ENCODE results near the gene GRWD1.
A peak's percentile ranks its signal among the peaks of the same experiment; 100 is the strongest.

The GRWD1 gene

DNA sequence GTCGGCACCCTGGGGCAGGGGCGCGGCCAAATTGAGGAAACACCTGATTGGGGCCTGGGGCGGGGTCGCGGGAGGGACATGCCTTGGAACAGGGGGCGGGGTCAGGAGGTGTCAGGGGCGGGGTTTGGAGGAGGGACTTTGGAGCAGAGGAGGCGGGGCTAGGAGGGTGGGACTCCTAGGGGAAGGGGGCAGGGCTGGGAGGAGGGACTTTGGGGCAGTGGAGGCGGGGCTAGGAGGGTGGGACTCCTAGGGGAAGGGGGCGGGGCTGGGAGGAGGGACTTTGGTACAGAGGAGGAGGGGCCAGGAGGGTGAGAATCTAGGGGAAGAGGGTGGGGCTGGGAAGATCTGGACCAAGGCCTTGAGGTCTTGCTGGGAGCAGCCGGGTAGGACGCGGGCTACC, 30.4 kb upstream of the GRWD1 start:
- FAIRE-seq (no peak), DNase-seq (ENCODE audit: insufficient read length, low spot score) (no peak)
- no peak for TF ChIP-seq POLR2A (IDR thresholded peaks at IDR 0.05; ENCODE audit: low read depth, low read length)

DNA sequence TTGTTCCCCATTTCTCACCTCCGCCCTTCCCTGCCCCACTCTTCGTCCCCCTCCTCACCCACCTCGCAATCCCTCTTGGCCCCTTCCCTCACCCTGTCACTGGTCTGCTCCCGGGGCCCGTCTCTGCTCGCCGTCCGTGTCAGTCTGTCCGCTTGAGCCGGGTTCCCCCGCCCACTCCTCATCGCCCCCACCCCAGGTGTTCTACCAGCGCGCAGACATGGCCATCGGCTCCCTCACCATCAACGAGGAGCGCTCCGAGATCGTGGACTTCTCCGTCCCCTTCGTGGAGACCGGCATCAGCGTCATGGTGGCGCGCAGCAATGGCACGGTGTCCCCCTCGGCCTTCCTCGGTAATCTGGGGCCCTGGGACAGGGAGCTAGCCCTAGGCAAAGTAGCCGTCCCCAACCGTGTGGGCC, 30.0 kb upstream of the GRWD1 start:
- DNase-seq (ENCODE audit: insufficient read length, low spot score) (no peak), FAIRE-seq (no peak)
- no peak for TF ChIP-seq POLR2A (IDR thresholded peaks at IDR 0.05; ENCODE audit: low read depth, low read length)

DNA sequence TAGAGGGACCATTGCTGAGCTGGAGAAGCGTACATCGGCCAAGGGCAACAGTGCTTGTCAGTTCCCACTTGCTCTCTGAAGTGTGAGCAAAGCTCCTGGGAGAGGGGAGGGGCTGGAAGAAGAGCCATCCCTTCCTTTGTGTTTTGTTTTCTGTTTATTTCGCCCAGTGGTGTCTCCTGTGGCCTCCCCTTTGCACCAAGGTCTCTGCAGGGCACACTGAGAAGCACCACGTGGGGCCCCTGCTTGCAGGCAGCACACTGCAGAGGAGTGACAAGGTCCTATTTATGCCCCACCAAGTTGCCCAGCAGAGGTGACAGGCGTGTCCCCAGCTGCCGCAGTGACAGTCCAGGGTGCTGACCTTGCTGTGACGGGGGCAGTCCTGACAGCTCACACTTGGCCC, 28.4 kb upstream of the GRWD1 start:
- no peak for FAIRE-seq
- DNase-seq (ENCODE audit: insufficient read length, low spot score), result no peak
- TF ChIP-seq POLR2A (IDR thresholded peaks at IDR 0.05; ENCODE audit: low read depth, low read length), result no peak

DNA sequence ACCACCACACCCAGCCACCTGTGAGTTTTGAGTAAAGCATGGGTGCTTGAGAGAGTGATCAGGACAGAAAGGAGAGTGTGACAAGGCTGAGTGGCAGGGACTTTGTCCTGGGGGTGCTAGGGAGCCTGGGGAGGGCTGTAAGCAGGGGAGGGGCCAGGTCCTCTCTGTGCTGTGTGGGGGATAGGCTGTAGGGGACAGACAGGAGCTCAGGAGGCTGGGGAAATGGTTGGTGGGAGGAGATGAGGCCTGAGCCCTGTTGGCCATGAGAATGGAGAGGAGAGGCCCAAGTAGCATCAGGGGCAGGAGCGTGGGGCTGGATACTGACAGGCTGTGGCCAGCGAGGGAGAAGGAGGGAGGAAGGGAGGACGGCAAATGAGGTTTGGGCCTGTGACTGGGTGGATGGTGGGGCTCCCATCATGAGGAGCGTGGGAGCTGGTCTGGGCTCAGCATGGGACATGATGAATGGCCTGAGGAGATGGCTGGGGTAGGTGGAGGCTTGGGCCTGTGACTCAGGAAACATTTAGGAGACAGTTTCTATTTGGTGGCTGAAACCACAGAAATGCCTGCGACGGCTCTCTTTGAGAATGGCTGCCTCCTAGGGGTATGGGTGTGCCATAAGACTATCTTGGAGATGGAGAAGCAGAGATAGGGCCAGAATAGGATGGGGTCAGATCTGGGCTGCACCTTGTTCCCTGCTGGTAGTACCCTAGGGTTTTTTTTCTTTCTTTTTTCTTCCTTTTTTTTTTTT, 27.3 kb upstream of the GRWD1 start:
- TF ChIP-seq POLR2A (IDR thresholded peaks at IDR 0.05; ENCODE audit: low read depth, low read length), result no peak
- DNase-seq (ENCODE audit: insufficient read length, low spot score) (no peak), FAIRE-seq (peak; percentile 55)

DNA sequence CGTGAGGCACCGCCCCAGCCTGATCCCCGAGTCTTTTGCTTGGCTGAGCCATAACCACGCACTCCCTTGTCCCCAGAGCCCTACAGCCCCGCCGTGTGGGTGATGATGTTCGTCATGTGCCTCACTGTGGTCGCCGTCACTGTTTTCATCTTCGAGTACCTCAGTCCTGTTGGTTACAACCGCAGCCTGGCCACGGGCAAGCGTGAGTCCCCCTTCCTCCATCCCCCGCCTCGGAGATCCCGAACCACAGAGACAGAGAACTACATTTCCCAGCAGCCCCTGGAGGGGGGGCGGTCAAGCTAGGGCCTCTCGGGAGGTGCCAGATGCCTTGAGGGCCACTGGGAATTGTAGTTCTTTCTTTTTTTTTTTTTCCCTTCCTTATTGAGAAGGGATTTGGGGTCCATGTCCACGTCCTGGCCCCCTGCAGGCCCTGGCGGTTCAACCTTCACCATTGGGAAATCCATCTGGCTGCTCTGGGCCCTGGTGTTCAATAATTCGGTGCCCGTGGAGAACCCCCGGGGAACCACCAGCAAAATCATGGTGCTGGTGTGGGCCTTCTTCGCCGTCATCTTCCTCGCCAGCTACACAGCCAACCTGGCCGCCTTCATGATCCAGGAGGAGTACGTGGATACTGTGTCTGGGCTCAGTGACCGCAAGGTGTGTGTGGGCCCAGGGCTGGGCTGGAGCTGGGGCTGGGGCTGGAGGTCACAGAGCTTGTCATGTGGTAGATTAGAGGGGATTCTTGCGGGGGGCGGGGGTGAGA, 26.4 kb upstream of the GRWD1 start:
- no peak for FAIRE-seq
- no peak for TF ChIP-seq POLR2A (IDR thresholded peaks at IDR 0.05; ENCODE audit: low read depth, low read length)
- DNase-seq (ENCODE audit: insufficient read length, low spot score), result no peak

DNA sequence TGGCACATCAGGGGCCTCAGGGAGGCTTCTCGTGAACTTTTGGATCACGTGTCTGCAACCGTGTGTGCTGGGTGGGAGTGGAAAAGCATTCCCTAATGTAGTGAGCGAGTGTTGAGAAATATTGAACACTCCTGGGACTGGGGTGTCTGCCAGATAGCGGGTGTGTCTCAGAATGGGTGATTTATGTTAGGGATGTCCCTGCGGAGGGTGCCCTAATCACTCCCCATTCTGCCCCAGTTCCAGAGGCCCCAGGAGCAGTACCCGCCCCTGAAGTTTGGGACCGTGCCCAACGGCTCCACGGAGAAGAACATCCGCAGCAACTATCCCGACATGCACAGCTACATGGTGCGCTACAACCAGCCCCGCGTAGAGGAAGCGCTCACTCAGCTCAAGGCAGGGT, 24.2 kb upstream of the GRWD1 start:
- FAIRE-seq (no peak), DNase-seq (ENCODE audit: insufficient read length, low spot score) (no peak)
- TF ChIP-seq POLR2A (IDR thresholded peaks at IDR 0.05; ENCODE audit: low read depth, low read length), result no peak

DNA sequence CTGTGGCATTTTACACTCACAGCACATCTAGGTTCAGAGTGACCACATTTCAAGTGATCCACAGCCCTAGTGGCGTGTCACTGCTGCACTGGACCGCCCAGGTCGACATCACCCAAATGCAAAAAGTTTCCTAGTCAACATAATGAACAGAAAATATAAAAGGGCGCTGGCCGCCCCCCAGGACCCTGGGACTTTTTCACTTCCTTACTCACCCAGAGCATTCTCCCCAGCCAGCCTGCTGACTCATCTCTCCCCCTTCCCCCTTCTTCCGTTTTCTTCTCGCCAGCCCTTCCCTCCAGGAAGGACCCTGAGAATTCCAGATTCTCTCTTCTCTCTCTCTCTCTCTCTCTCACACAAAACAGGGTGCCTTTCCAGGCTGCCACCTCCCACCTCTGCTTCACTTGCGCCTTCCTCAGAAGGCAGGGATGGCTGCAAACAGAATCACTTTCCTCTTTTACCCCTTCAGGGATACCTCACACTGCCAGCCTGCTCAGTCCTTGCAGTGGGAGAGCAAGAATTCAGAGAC, 21.0 kb upstream of the GRWD1 start:
- DNase-seq (ENCODE audit: insufficient read length, low spot score) (peak; percentile 51), FAIRE-seq (no peak)
- no peak for TF ChIP-seq POLR2A (IDR thresholded peaks at IDR 0.05; ENCODE audit: low read depth, low read length)

DNA sequence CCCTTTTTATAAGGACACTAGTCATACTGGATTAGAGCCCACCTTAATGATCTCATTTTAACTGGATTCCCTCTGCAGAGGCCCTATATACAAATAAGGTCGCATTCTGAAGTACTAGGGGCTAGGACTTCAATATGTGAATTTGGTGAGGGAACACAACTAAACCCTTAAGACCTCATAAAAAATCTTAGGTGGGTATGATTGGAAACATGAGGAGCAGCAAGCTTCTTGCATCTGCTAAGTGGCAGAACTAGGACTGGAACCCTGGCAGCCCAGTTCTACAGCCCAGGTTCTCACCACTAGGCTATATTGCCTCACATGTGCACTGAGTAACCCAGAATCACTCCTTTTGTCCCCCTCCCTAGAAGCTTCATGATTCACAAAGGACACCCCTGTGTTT, 17.1 kb upstream of the GRWD1 start:
- DNase-seq (ENCODE audit: insufficient read length, low spot score), result no peak
- no peak for FAIRE-seq
- no peak for TF ChIP-seq POLR2A (IDR thresholded peaks at IDR 0.05; ENCODE audit: low read depth, low read length)

DNA sequence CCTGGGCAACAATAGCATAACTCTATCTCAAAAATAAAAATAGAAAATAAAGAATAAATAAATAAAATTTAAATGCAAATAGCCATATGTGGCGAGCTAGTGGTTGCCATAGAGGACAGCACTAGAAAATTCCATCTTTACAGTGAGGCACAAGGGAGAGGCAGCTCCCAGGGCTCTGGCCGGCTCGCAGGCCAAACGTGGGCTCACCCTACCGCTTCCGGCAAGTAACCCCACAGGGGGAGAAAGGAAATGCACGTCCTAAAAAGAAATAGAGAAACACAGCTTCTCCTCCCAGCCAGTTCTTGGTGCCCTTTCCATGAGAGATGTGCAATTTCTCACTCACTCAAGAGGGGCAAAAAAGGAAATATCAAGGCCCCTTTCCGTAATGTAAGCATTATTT, 12.4 kb upstream of the GRWD1 start:
- FAIRE-seq (no peak), DNase-seq (ENCODE audit: insufficient read length, low spot score) (no peak)
- TF ChIP-seq POLR2A (IDR thresholded peaks at IDR 0.05; ENCODE audit: low read depth, low read length), result no peak

DNA sequence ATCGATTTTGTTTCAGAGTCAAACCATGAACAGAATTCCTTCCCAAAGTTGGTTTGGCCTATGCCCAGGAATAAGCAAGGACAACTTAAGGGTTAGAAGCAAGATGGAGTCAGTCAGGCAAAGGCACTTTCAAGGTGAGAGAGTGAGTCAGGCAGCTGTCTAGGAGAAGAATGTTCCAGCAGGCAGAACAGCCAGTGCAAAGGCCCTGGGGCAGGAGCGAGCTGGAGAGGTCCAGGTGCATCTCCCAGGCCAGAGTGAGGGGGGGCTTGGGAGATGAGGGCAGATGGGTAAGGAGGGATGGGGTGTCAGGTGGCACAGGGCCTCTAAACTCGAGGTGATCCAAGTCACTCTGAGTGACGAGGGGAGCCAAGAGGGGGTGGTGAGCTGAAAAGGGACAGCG, 9.2 kb upstream of the GRWD1 start:
- FAIRE-seq (no peak), DNase-seq (ENCODE audit: insufficient read length, low spot score) (no peak)
- TF ChIP-seq POLR2A (IDR thresholded peaks at IDR 0.05; ENCODE audit: low read depth, low read length), result no peak

DNA sequence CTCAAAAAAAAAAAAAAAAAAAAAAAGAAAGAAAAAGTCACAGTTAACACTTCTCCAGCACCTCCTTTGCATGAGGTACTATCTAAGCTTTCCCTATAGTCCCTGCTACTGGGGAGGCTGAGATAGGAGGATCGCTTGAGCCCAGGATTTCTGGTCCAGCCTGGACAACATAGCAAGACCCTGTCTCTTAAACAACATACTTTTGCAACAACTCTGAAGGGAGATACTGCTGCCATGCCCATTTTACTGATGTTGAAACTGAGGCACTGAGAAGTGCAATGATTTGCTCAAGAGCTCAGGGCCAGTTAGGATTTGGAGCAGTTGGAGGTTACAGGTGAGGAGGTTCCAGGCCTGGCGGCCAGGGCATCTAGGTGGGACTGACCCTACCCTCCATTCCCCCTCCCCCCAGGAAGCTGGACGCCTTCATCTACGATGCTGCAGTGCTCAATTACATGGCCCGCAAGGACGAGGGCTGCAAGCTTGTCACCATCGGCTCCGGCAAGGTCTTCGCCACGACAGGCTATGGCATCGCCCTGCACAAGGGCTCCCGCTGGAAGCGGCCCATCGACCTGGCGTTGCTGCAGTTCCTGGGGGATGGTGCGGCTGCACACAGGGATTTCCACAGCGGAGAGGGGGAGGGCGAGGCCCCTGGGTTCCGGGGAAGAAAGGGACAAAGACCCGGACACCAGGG, 4.3 kb upstream of the GRWD1 start:
- FAIRE-seq, result no peak
- no peak for DNase-seq (ENCODE audit: insufficient read length, low spot score)
- no peak for TF ChIP-seq POLR2A (IDR thresholded peaks at IDR 0.05; ENCODE audit: low read depth, low read length)

DNA sequence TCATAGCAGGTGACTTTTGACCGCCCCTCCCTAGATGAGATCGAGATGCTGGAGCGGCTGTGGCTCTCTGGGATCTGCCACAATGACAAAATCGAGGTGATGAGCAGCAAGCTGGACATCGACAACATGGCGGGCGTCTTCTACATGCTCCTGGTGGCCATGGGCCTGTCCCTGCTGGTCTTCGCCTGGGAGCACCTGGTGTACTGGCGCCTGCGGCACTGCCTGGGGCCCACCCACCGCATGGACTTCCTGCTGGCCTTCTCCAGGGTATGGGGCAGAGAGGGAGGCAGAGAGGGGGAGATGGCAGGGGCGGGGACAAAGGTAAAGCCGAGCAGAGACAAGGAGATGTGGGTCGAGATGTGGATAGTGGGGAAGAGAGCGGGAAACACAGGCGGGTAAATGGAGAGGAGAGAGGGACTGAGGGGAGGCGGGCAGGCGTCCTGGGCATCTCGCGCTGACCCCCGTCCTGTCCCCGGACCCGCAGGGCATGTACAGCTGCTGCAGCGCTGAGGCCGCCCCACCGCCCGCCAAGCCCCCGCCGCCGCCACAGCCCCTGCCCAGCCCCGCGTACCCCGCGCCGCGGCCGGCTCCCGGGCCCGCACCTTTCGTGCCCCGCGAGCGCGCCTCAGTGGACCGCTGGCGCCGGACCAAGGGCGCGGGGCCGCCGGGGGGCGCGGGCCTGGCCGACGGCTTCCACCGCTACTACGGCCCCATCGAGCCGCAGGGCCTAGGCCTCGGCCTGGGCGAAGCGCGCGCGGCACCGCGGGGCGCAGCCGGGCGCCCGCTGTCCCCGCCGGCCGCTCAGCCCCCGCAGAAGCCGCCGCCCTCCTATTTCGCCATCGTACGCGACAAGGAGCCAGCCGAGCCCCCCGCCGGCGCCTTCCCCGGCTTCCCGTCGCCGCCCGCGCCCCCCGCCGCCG, 3.4 kb upstream of the GRWD1 start:
- FAIRE-seq (no peak), DNase-seq (ENCODE audit: insufficient read length, low spot score) (no peak)

DNA sequence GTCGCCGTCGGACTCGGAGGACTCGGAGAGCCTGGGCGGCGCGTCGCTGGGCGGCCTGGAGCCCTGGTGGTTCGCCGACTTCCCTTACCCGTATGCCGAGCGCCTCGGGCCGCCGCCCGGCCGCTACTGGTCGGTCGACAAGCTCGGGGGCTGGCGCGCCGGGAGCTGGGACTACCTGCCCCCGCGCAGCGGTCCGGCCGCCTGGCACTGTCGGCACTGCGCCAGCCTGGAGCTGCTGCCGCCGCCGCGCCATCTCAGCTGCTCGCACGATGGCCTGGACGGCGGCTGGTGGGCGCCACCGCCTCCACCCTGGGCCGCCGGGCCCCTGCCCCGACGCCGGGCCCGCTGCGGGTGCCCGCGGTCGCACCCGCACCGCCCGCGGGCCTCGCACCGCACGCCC, 2.5 kb upstream of the GRWD1 start:
- FAIRE-seq (no peak), DNase-seq (ENCODE audit: insufficient read length, low spot score) (no peak)
- no peak for TF ChIP-seq POLR2A (IDR thresholded peaks at IDR 0.05; ENCODE audit: low read depth, low read length)

More for the DNA sequence above, 3.4 kb upstream of the GRWD1 start:
- no peak for TF ChIP-seq POLR2A (IDR thresholded peaks at IDR 0.05; ENCODE audit: low read depth, low read length)

Measured in H54 (cell line).